GM23248 (cell line): ENCODE measurements around the gene LDB2.

Experiments
- EZH2 ChIP-seq: fragments of 200-600 bp; sonication (generic); IDR thresholded peaks from 2 replicates; pipeline ENCODE4 v1.6.1; 2018; ENCODE audit warnings: antibody characterized with exemption, mild to moderate bottlenecking; ENCODE audit not compliant: insufficient read depth, poor library complexity, severe bottlenecking
- EZH2phosphoT487 ChIP-seq: fragments of 200-600 bp; sonication (generic); IDR thresholded peaks from 2 replicates; pipeline ENCODE4 v1.6.1; 2018; ENCODE audit warnings: antibody characterized with exemption, moderate library complexity, mild to moderate bottlenecking, low read depth; ENCODE audit not compliant: insufficient read depth

DNA sequence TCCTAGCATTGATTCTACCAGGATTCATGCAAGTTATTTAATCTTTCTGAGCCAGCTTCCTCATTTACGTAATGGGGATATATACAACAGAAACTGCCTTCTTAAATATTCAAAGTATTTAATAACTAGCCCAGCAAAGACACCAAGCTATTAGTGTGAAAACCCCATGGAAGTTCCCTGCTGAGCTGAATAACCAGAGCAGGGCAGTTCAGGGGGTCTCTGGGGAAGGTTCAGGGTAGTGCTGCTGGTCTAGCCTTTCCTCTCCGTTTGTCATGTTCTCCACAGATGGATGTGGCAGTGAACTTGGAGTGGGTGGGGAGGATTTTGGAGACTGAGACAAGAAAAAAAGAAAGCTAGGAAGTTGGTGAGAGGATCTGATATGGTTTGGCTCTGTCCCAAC is 431.4 kb downstream of the LDB2 start:
- TF ChIP-seq EZH2phosphoT487 (no peak), EZH2 (no peak)
